Measurements from ENCODE around the gene ADCY9. TPM values are rescaled to one million over a fixed set of nuclear protein-coding genes. Genes with fewer than 3 reads are reported as not detected.

ADCY9 gene
- total RNA-seq, 1 donor from 2014 or later, result 13.1 TPM

- no peaks in the 10 kb centered on the region for H3K9me3 Mint-ChIP-seq
- H3K4me1 Mint-ChIP-seq, result peaks cover 3% of the 10 kb centered on the region
- H3K27me3 Mint-ChIP-seq (ENCODE audit: low read depth), result no peaks in the 10 kb centered on the region
- TF ChIP-seq CTCF (IDR thresholded peaks at IDR 0.05; ENCODE audit: unreplicated experiment), result no peak
- no peak for DNase-seq (ENCODE audit: low spot score in 2 of 2, unreplicated experiment in 2 of 2)
- H3K4me3 Mint-ChIP-seq, result no peak overlapping the region
- H3K27ac Mint-ChIP-seq, result no peak overlapping the region
- no peaks in the 10 kb centered on the region for H3K36me3 Mint-ChIP-seq
Measured at GRCh38 chr16:4033951-4034350, 82.3 kb downstream of the ADCY9 start.

GRCh38 chr16:4032768-4033167 is 83.5 kb downstream of the ADCY9 start:
- H3K27me3 Mint-ChIP-seq (ENCODE audit: low read depth), result no peaks in the 10 kb centered on the region
- H3K27ac Mint-ChIP-seq, result no peak overlapping the region
- H3K4me3 Mint-ChIP-seq, result no peak overlapping the region
- no peak for DNase-seq (ENCODE audit: low spot score in 2 of 2, unreplicated experiment in 2 of 2)
- TF ChIP-seq CTCF (IDR thresholded peaks at IDR 0.05; ENCODE audit: unreplicated experiment), result no peak
- H3K36me3 Mint-ChIP-seq, result no peaks in the 10 kb centered on the region
- peaks cover 3% of the 10 kb centered on the region for H3K4me1 Mint-ChIP-seq
- H3K9me3 Mint-ChIP-seq, result no peaks in the 10 kb centered on the region

GRCh38 chr16:4028144-4028543 is 88.1 kb downstream of the ADCY9 start:
- no peaks in the 10 kb centered on the region for H3K27me3 Mint-ChIP-seq (ENCODE audit: low read depth)

GRCh38 chr16:4026854-4027253 is 89.4 kb downstream of the ADCY9 start:
- H3K27ac Mint-ChIP-seq, result no peak overlapping the region

More at GRCh38 chr16:4028144-4028543, 88.1 kb downstream of the ADCY9 start:
- no peak overlapping the region for H3K4me3 Mint-ChIP-seq
- DNase-seq (ENCODE audit: low spot score in 2 of 2, unreplicated experiment in 2 of 2), result no peak
- H3K36me3 Mint-ChIP-seq, result peaks cover 3% of the 10 kb centered on the region
- peaks cover 9% of the 10 kb centered on the region for H3K9me3 Mint-ChIP-seq
- no peak for TF ChIP-seq CTCF (IDR thresholded peaks at IDR 0.05; ENCODE audit: unreplicated experiment)
- H3K27ac Mint-ChIP-seq, result no peak overlapping the region
- peaks cover 3% of the 10 kb centered on the region for H3K4me1 Mint-ChIP-seq

GRCh38 chr16:4025428-4025827 is 90.8 kb downstream of the ADCY9 start:
- Mint-ChIP-seq H3K4me1 (no peaks in the 10 kb centered on the region), H3K4me3 (no peak overlapping the region), H3K9me3 (peaks cover 9% of the 10 kb centered on the region), H3K27ac (no peak overlapping the region), H3K36me3 (peaks cover 3% of the 10 kb centered on the region), H3K27me3 (ENCODE audit: low read depth) (no peaks in the 10 kb centered on the region)
- TF ChIP-seq CTCF (IDR thresholded peaks at IDR 0.05; ENCODE audit: unreplicated experiment), result no peak
- no peak for DNase-seq (ENCODE audit: low spot score in 2 of 2, unreplicated experiment in 2 of 2)

More at GRCh38 chr16:4026854-4027253, 89.4 kb downstream of the ADCY9 start:
- no peaks in the 10 kb centered on the region for H3K27me3 Mint-ChIP-seq (ENCODE audit: low read depth)
- H3K9me3 Mint-ChIP-seq, result peaks cover 9% of the 10 kb centered on the region
- peaks cover 3% of the 10 kb centered on the region for H3K36me3 Mint-ChIP-seq
- no peak overlapping the region for H3K4me3 Mint-ChIP-seq
- no peak for DNase-seq (ENCODE audit: low spot score in 2 of 2, unreplicated experiment in 2 of 2)
- H3K4me1 Mint-ChIP-seq, result no peaks in the 10 kb centered on the region
- TF ChIP-seq CTCF (IDR thresholded peaks at IDR 0.05; ENCODE audit: unreplicated experiment), result no peak

GRCh38 chr16:4021916-4022315 is 94.3 kb downstream of the ADCY9 start:
- no peak overlapping the region for H3K4me3 Mint-ChIP-seq
- peaks cover 5% of the 10 kb centered on the region for H3K9me3 Mint-ChIP-seq
- H3K27ac Mint-ChIP-seq, result no peak overlapping the region
- peaks cover 5% of the 10 kb centered on the region for H3K4me1 Mint-ChIP-seq
- DNase-seq (ENCODE audit: low spot score in 2 of 2, unreplicated experiment in 2 of 2), result no peak
- no peaks in the 10 kb centered on the region for H3K27me3 Mint-ChIP-seq (ENCODE audit: low read depth)
- TF ChIP-seq CTCF (IDR thresholded peaks at IDR 0.05; ENCODE audit: unreplicated experiment), result no peak
- H3K36me3 Mint-ChIP-seq, result no peaks in the 10 kb centered on the region
